HL-60 (cell line): ENCODE measurements around the gene PNPLA6.

ENCODE experiments used
- CTCF ChIP-seq: IDR thresholded peaks from one replicate; pipeline ENCODE4 v1.5.1; 2011; ENCODE audit warnings: low read length, control low read depth, inconsistent platforms; ENCODE audit not compliant: insufficient read depth
- POLR2AphosphoS5 ChIP-seq: IDR thresholded peaks from 2 replicates; pipeline ENCODE4 v1.6.1; 2012; ENCODE audit warnings: low read depth

GRCh38 chr19:7515645-7516151, 19.8 kb upstream of the PNPLA6 start, which contains the start of gene ZNF358:
- TF ChIP-seq CTCF (no peak), POLR2AphosphoS5 (no peak)
